Progenitor cell of endocrine pancreas (in vitro differentiated cells): Measurements from ENCODE around the gene APOBEC2. TPM values are rescaled to one million over a fixed set of nuclear protein-coding genes. Genes with fewer than 3 reads are reported as not detected.
"Not testable (repeated sequence)": the region's sequence is repeated elsewhere in the genome, so short reads cannot be mapped to it uniquely, and the experiment has no call there.

Experiments
- DNase-seq: peaks from one replicate; pipeline ENCODE4 v3.0.0; 2021; ENCODE audit warnings: low spot score; ENCODE audit not compliant: unreplicated experiment
- H3K27ac Mint-ChIP-seq: 2 replicates; pipeline ENCODE4 v1.8.0; 2021; ENCODE audit warnings: mild to moderate bottlenecking, moderate library complexity, mixed read lengths
- H3K27me3 Mint-ChIP-seq: 2 replicates; pipeline ENCODE4 v1.8.0; 2021; ENCODE audit warnings: mixed read lengths
- H3K36me3 Mint-ChIP-seq: 2 replicates; pipeline ENCODE4 v1.8.0; 2022; ENCODE audit warnings: mixed read lengths; ENCODE audit not compliant: insufficient read depth
- H3K4me1 Mint-ChIP-seq: 2 replicates; pipeline ENCODE4 v1.8.0; 2021; ENCODE audit warnings: low read depth, mixed read lengths
- H3K4me3 Mint-ChIP-seq: 2 replicates; pipeline ENCODE4 v1.8.0; 2021; ENCODE audit warnings: low read depth, mild to moderate bottlenecking, moderate library complexity, mixed read lengths
- H3K9me3 Mint-ChIP-seq: 2 replicates; pipeline ENCODE4 v1.8.0; 2021; ENCODE audit warnings: low read depth, mixed read lengths
- total RNA-seq: library from RNA; stranded (reverse); gene quantifications from 2 replicates; pipeline ENCODE4 v1.2.1, GENCODE V29; 2021
- TF ChIP-seq, protein P1 (sequence below): fragments of 200-600 bp; sonication (generic); IDR thresholded peaks from one replicate; pipeline ENCODE4 v1.5.0; 2021; ENCODE audit warnings: antibody characterized with exemption, mild to moderate bottlenecking; ENCODE audit not compliant: unreplicated experiment

Gene APOBEC2
- total RNA-seq, 1 donor from 2014 or later = 1.2 TPM

DNA sequence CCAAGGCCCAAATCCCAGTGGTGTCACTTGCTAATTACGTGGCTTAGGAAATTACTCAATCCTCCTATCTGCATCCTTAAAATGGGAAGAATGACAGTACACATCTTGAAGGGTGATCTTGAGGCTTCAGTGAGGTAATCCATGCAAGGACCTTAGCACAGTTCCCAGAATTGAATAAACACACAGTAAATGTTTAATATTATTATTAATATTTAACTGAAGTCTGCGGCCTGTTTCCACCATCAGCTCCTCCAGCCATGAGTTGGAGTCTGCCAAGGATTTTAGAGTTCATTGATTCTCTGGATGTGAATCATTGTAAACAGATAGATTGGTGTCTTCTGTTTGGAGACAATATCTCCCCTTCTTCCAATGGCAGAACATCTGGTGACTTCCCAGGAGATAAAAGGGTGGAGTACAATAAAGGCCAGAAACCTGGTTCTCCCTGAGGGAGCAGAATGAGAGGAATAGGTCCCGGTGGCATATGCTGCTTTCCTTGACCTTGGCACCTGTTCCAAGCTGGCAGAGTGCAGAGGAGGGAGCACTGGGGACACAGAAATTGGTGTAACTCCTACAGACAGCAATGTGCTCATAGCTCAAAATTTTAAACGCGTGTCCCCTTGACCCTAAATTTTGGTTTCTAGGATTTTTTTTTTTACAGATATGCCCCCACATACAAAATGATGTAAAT, 39.4 kb upstream of the APOBEC2 start:
- Mint-ChIP-seq H3K4me1 (peaks cover 11% of the 10 kb centered on the region), H3K9me3 (no peaks in the 10 kb centered on the region), H3K27ac (no peak overlapping the region), H3K27me3 (no peaks in the 10 kb centered on the region), H3K4me3 (no peak overlapping the region), H3K36me3 (peaks cover 9% of the 10 kb centered on the region)
- TF ChIP-seq, protein P1, sequence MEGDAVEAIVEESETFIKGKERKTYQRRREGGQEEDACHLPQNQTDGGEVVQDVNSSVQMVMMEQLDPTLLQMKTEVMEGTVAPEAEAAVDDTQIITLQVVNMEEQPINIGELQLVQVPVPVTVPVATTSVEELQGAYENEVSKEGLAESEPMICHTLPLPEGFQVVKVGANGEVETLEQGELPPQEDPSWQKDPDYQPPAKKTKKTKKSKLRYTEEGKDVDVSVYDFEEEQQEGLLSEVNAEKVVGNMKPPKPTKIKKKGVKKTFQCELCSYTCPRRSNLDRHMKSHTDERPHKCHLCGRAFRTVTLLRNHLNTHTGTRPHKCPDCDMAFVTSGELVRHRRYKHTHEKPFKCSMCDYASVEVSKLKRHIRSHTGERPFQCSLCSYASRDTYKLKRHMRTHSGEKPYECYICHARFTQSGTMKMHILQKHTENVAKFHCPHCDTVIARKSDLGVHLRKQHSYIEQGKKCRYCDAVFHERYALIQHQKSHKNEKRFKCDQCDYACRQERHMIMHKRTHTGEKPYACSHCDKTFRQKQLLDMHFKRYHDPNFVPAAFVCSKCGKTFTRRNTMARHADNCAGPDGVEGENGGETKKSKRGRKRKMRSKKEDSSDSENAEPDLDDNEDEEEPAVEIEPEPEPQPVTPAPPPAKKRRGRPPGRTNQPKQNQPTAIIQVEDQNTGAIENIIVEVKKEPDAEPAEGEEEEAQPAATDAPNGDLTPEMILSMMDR = no peak
- DNase-seq = no peak

DNA sequence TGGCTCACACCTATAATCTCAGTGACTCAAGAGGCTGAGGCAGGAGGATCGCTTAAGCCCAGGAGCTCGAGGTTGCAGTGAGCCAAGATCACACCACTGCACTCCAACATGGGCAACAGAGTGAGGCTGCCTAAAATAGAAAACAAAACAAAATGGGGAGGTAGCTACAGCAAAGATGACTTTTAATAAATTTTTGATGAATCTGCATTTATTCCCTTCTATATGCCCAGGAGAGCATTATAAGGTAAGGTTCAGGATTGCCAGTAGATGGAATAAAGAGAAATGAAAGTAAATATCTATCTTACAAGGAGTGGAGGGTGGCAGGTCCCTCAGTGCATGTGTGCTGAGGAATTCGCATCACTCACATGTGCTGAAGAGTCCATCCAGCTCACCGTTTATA, 38.2 kb upstream of the APOBEC2 start:
- Mint-ChIP-seq H3K4me3 (no peak overlapping the region), H3K4me1 (peaks cover 11% of the 10 kb centered on the region), H3K36me3 (peaks cover 12% of the 10 kb centered on the region), H3K27ac (no peak overlapping the region), H3K9me3 (no peaks in the 10 kb centered on the region), H3K27me3 (no peaks in the 10 kb centered on the region)
- TF ChIP-seq, protein P1 = no peak
- no peak for DNase-seq

DNA sequence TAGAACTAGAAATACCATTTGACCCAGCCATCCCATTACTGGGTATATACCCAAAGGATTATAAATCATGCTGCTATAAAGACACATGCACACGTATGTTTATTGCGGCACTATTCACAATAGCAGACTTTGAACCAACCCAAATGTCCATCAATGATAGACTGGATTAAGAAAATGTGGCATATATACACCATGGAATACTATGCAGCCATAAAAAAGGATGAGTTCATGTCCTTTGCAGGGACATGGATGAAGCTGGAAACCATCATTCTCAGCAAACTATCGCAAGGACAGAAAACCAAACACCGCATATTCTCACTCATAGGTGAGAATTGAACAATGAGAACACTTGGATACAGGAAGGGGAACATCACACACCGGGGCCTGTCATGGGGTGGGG, 37.1 kb upstream of the APOBEC2 start:
- peaks cover 15% of the 10 kb centered on the region for H3K36me3 Mint-ChIP-seq
- DNase-seq, H3K27ac Mint-ChIP-seq, H3K4me3 Mint-ChIP-seq, H3K27me3 Mint-ChIP-seq, H3K9me3 Mint-ChIP-seq: not testable (repeated sequence)
- peaks cover 11% of the 10 kb centered on the region for H3K4me1 Mint-ChIP-seq

DNA sequence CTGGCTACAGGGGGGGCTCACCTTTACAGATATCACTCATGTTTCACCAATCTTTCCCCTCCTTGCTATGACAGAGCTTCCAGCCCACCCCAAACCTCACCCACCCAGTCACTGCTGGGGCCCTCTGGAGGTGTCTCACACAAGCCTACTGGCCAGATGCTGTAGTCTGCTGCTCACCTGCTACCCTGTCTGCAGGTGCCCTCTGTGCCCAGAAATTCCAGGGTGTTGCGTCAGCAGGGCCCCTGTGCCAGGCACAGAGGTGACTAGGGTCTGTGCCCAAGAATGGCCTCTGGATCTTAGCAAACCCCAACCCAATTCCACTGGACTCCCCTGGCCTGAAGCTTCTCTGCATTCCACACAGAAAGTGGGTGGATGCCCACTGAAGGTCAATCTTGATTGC, 35.3 kb upstream of the APOBEC2 start:
- Mint-ChIP-seq H3K4me3 (no peak overlapping the region), H3K27ac (no peak overlapping the region), H3K36me3 (peaks cover 14% of the 10 kb centered on the region), H3K4me1 (peaks cover 5% of the 10 kb centered on the region), H3K9me3 (peaks cover 2% of the 10 kb centered on the region), H3K27me3 (no peaks in the 10 kb centered on the region)
- TF ChIP-seq, protein P1 = no peak
- DNase-seq = no peak

DNA sequence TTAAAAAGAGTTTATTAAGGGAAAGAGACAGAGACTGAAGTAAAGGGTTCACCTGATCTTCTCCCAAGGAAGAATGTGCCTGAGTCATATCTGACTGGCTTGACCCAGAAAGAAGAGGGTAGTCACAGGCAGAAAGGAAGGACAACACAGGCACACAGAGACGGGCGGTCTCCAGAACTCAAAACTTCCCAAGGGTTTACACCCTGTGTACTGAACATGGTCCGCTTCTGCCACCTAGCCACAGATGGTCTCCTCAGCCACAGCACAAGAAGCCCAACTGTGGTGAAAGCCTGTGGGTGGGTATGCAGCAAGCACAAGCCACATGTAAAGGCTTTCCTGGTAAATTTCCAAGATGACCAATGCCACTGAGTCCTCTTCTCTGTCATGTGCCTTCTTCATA, 31.2 kb upstream of the APOBEC2 start:
- Mint-ChIP-seq H3K27me3 (no peaks in the 10 kb centered on the region), H3K9me3 (peaks cover 2% of the 10 kb centered on the region), H3K27ac (no peak overlapping the region), H3K4me1 (peaks cover 7% of the 10 kb centered on the region), H3K4me3 (no peak overlapping the region), H3K36me3 (peaks cover 15% of the 10 kb centered on the region)
- TF ChIP-seq, protein P1 = no peak
- DNase-seq = no peak

- no peak for DNase-seq
- TF ChIP-seq, protein P1 = no peak
- H3K27ac Mint-ChIP-seq = no peak overlapping the region
- H3K4me3 Mint-ChIP-seq = no peak overlapping the region
- peaks cover 11% of the 10 kb centered on the region for H3K4me1 Mint-ChIP-seq
- H3K36me3 Mint-ChIP-seq = peaks cover 15% of the 10 kb centered on the region
- H3K9me3 Mint-ChIP-seq = peaks cover 2% of the 10 kb centered on the region
- H3K27me3 Mint-ChIP-seq = no peaks in the 10 kb centered on the region
Measured at GRCh38 chr6:41022294-41022693, 30.7 kb upstream of the APOBEC2 start.
